ENCODE measurements around the gene PRIMA1.

PRIMA1 gene

DNA sequence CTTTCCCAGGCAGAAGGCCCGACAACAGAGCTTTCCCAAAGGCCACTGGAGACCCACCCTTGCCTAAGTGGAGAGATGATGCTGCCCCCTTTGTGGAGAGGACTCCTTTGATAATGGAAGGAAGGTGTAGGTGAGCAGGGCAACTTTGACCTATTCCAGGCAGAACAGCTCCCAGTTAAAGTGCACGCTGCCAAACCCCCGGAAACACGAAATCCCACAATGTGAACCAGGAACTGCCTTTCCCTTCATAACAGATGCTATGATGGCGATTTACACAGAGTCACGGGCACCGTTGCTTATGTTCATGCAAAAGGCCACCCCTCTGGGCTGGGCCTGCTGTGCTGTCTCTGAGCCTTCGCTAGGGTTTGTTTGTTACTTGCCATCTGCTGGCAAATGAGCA lies 34.6 kb downstream of the PRIMA1 start:
- no peak for DNase-seq (ENCODE audit: low read depth)

DNA sequence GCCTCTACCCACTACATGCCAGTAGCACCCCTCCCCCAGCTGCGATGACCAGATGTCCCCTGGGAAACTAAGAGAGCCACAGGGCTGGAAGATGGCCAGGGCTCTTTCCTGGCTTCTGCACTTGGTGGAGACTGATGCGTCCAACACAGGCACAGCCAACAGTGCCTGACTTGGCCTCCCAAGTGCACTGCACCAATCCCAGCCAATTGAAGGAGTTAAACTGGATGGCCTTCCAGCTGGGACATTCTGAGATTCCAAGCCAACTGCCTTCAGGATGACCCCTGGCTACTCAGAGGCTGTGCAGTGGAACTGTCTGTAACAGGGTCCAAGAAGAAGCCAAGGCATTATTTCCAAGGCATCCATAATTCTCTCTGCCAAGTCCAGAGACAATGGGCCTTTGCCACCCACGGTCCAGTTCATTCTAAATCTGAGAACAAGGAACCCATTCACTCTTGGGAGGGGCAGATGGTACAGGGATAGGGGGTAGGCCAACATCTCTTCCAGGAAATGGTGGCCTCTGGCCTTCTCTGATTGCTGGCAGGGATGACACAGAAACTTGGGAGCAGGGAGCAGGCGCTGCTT lies 35.2 kb downstream of the PRIMA1 start:
- no peak for DNase-seq (ENCODE audit: low read depth)

DNA sequence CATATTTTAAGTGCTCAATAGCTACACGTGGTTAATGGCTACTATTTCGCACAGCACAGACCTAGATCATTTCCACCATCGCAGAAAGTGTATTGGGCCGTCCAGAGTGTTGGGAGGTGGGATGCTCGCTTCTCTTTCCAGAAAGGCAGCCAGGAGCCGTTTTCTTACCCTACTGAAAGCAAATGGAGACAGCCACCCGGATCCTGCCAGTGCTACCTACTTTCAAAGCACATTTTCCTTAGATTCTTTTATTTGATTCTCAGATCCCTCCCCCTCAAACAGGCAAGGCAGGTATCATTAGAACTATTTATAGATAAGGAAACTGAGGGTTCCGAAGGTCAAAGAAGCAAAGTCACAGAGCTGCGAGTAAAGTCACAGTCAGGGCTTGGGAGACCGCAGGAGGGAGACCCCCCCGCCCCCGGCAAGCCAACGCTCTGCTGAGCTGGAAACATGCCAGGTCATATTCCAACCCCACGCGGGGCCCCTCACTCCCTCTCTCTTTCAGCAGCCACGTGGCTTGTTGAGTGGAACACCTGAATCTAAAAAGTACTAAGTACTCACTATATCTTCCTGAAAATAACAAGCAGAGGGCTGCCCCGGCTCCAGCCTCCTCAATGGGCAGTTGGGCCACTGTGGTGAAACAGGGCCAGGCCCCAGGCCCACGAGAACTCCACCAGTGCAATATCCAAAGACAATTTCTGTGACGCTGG lies 36.2 kb downstream of the PRIMA1 start:
- no peak for DNase-seq (ENCODE audit: low read depth)

DNA sequence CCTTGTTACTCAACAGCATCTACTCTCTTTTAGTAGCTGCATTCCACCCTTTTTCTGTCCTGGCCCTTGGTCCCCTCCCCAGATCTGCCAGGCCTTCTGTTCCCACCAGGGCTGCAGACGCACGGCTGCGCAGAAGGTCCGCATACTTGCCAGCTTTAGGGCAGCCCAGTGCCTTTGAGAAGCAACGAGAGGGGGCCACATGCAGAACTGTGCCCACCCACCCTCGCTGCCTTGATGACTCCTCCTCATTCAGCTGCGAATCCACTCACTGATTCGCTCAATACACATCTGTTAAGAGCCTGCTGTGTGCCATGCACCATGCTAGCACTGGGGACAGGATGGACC lies 39.2 kb downstream of the PRIMA1 start:
- DNase-seq (ENCODE audit: low read depth) = no peak

DNA sequence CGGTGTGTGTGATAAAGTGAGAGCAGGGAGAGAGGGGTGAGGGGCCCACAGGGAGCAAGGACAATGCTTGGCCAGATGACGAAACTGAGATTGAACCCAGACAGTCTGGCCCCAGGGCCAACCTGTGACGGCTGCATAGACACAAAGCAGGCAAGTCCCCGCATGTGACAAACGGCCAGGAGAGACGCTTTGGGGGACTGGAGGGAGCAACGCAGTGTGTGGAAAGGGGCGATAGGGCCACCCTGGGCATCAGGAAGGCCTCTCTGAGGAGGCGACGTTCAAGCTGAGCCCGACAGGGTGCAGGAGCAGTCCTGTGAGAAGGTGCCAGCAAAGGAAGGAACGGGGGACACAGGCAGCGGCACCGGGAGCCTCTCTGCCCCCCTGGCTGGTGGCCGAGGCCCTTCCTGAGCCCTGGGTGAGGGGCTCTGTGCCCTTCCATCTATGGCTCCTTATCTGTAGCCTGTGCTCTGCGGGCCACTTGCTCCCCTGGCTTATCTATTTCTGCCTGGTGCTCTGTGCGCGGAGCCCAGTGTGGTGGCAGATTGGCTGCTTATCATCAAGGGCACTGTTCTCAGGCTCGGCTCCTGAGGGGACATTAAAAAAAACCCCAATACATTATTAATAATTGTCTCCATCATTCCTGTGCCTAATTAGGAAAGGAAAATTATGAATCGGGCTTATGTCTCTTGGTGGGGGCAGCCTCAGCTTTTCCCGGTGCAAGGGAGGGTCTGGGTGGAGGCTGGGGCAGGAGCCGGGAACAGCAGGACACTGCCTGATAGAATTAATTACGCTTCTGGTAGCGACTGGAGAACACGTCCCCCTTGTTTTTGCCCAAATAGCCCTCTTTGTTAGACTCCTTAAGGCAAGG lies 39.8 kb downstream of the PRIMA1 start:
- DNase-seq (ENCODE audit: low read depth) = no peak

DNA sequence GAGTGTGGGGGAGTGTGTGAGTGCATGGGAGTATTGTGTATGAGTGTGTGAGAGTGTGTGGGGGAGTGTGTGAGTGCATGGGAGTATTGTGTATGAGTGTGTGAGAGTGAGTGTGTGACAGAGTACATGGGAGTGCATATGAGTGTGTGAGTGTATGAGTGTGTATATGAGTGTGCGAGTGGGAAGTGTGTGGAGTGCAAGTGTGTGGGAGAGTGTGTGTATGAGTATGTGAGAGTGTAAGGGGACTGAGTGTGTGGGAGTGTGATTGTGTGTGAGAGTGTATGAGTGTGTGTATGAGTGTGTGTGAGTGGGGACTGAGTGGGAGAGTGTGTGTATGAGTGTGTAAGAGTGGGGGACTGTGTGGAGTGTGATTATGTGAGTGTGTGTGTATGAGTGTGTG lies 40.7 kb downstream of the PRIMA1 start:
- DNase-seq (ENCODE audit: low read depth) = no peak

DNA sequence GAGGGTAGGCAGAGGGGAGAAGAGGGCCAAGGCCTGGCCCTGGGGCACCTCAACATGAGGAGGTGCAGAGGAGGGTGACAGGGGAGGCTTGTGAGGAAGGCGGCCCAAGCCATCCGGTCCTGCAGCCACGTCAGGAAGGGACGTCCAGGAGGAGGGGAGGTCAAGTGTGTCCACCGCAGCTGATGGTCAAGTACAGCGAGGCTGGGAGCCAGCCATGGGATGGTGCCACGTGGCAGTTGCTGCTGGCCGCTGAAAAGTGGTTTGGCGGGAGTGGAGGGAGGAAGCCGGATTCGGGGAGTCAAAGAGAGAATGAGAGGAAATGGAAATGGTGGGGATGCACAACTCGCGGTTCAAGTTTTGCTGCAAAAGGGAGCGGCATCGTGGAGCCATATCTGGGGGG lies 41.2 kb downstream of the PRIMA1 start:
- no peak for DNase-seq (ENCODE audit: low read depth)

DNA sequence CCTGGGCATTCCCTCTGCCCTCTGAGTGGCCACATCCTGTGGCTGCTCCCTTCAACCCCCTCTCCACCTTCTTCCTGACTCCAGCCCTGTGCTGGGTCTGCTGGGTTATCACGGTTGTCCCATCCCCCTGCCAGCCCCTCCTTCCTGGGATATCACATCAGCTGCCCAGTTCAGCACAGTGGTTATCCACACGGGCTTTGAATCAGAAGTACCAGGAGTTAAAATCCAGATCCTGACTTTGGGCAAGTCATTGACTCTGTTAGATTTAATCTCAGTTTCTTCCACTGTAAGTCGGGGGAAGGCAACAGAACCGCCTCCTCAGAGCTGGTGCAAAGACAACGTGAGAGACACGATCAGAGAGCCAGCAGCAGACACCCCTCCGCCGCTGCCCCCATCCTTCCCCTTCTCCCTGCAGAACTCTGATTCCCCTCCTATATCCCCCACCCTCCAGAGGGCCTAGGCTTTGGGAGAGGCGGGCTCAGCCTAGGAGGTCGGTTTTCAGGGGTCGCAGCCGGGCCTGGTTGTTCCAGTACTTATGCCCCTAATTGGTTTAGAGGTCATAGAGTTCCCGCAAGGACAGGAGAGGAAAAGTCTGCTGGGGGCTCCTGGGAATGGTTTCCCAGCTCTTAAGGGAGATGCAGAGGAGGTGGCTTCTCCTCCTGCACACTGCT lies 42.5 kb downstream of the PRIMA1 start:
- no peak for DNase-seq (ENCODE audit: low read depth)

DNA sequence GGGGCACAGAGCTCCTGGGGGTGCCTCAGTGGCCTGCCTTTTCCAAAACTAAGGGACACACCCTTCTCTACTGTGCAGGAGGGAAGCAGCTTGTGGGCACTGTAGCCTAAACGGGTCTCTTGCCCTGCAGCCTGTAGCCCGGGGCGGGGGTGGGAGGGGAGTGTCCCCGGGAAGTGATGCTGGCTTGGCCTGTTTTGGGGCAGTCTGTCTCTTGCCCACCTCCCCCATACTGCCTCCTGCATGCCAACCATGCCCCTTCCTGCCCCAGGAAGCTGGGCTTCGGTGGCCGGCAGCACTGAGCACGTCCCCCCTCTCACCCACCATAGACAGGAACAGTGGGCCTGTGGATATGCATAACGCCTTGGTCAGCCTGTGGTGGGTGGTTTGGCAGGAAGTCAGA lies 43.4 kb downstream of the PRIMA1 start:
- no peak for DNase-seq (ENCODE audit: low read depth)

DNA sequence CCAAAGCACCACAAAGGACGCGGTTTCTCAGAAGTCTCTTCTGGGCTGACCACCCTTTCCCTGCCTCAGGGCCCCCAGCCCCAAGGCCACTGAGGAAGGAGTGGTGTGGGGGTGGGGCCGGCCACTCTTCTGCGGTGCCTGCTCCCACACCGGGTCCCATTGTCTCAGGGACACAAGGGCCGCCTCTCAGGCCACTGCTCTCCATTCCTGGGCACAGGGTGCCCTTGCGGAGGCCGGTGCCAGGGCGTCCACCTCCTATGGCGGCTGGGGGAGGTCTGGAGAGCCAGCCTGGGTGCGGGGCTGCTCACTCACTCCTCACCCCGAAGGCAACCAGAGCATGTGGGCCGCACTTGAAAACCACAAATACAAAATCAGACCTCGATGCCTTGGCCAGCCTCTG lies 44.1 kb downstream of the PRIMA1 start:
- no peak for DNase-seq (ENCODE audit: low read depth)

DNA sequence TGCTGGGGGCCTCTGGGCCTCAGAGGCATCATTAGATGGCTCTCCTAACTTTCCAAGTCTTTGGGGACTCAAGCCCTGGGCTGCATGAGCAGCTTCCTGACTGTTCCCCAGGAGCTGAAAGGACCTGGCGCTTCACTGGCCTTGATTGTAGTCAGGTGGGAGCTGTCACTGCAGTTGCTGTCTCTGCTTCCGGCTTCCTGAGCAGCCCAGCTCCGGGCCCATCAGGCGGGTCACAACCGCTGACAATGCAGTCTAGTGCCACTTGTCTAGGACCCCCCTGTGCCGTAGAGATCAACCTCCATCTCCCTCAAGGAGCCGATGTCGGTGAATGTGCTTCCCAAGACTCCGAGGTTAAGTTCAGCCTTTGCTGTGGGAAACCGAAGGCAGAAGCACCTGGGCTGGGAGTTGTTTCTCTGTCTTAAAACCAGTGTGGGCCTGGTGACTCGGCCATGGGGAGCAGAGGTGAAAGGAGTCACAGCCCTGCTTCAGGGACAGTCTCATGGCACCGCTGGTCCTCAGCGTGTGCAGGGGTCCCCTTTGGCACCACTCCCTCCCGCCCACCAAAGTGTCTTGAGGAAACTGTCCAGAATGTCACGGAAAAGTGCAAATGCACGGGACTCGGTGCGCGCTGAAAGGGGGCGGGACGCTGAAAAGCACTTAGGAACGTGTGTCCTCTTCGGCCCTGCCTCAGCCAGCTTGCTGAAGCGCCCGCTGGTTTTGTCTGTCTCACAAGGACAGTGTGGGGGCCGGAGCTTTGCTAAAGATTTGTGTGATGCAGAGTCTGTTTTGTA lies 44.8 kb downstream of the PRIMA1 start:
- DNase-seq (ENCODE audit: low read depth) = no peak

DNA sequence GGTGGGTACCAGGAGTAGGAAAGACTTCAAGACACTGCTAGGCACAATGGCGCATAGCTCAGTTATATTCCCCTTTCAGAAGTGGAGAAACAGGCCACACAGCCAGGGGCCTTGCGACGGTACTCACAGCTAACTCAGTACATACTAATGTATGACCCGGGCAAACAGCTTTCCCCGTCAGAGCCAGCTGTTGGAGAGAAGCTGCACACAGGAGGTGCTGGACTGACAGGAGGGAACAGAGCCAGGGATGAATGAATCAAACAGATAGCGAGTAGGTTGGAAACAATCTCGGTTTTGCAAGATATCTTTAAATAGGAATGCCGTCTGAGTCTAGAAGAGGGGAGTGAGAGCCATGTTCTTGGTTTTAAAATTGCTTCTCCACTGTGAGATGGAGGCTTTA lies 45.5 kb downstream of the PRIMA1 start:
- DNase-seq (ENCODE audit: low read depth) = no peak

DNA sequence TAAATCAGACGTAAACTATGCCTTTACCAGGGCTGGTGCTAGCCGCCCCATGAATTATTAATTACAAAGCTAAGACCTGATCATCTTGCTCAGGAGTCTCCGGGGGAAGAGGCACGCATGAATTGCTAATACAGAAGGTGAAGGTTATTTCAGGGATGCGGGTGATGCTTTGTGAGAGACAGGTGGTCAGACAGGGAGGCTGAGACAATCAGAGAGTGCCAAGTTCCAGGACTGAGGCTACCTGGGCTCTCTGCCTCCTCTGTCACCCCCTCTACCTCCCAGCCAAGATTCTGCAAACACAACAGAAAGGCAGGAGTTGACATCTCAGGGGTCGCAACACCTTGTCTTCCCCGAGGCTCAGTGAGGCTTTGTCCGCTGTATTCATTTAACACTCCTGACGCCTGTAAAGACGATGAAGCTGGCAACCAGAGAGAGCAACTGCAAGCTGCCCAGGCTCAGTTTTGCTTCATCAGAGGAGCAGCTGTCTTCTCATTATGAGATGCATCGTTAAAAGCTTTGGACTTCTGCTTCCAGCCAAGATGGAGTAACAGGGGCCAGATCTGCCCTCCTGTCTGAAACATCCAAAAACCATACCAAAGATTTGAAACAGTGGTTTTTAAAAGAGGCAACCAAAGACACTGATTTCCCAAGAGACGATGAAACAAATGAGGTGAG lies 46.6 kb downstream of the PRIMA1 start:
- DNase-seq (ENCODE audit: low read depth) = no peak

DNA sequence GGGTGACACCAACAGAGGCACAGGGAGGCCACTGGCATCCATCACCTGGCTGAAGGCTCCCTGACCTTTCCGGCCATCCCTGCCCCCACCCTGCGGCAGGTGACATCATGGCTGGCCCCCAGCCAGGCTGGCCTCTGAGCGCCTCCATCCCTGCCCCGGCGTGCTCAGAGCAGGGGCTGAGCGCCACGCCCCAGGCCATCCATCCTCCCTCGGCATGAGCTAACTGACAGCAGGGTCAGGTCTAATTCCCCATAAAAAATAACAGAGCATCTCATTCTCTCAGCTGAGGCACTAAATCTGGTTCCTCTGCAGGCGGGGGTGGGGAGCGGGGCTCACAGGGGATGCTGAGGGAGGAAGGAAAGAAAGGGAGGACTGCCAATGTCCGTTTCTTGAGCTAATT lies 50.7 kb downstream of the PRIMA1 start:
- no peak for DNase-seq (ENCODE audit: low read depth)

DNA sequence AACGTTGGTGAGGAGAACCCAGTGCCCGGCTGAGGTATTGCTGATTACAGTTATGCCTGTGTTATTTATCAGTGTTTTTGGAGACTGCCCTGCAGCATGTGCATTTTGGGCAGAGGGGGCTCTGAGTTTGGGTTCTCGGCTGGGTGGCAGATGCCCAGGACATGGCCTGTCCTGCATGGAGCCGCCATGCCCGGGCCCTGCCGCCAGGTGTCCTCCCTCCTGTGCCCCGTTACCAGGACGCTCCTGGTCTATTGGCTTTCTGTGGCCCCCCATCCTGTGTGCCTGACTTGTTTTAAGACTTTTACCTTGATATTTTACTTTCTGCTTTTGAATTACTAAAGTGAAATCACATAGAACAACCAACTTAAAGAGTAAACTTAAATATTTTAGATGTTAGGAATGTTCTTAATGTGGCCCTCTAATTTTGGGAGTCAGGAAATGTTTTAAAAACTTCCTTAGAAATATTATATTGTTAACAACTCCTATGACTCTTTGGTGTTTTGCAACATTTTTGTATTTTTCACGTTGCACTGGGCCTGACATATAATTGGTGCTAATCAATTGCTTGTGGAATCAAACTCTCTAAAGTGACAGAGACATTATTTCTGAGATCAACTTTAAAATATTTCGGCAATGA lies 51.8 kb downstream of the PRIMA1 start:
- no peak for DNase-seq (ENCODE audit: low read depth)

DNA sequence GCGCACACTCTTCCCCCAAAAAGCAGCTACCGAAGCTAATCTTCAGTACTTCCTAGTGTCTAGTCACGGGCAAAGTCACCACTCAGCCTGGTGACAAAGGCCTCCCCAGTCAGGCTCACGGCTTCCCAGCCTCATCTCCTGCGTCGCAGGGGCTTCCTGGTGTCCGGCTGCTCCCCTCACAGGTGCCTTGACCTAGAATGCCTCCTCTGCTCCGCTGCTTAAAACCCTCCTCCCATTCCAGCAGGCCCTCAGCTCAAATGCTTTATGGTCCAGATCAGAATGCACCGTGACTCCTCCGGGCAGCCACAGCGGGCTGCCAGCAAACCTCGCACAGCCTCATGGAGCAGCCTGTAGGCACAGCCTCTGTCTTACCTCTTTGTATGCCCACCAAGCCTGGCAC lies 53.1 kb downstream of the PRIMA1 start:
- no peak for DNase-seq (ENCODE audit: low read depth)

DNA sequence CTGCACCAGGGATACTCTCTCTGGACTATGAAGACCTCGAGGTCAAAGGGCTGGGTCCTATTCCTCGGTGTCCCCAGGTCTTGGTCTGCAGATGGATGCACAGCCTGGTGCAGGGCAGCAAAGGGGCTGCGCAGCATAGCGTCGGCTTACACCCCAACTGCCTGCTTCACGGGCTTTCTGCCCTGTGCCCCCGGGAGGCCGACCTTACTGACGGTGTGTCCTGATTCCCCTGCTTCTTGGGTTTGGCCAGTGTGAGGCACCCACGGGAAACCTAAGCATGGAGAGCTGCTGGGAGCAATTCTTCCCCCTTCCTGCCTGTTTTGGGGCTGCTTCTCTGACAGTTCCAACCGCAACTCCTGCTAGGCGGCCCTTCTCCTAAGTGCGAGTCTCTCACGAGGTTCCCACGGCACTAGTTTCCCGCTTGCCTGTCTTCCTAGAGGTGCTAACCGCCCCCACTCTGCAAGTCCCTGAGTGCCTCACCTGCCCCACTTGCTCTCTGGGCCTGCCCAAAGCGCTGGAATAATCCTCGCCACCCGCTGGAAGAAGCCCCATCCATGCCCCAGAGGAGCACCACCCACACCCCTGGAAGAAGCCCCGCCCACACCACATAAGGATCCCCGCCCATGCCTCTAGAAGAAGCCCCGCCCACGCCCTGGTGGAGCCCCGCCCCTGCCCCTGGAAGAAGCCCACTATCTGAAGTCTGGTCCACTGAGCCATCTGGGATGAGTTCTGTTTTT lies 54.0 kb downstream of the PRIMA1 start:
- DNase-seq (ENCODE audit: low read depth) = no peak

DNA sequence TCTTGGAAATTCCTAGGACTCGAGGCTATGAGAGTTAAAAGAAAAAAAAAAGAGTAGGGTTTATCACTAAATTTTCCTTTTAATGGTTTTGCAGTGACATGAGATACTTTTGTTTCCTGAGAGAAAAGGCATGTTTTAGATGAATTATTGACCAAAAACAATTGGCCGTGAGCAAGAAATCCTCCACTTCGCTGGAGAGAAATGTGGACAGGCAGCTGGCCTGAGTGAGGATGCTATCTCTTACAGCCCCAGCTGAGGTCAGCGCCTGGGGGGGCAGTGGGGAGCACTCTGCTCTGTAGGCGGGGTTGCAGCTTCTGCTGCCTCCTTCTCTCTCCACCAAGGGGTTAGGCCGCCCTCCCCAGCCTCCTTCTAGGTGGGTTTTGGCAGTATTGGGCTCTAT lies 54.7 kb downstream of the PRIMA1 start:
- no peak for DNase-seq (ENCODE audit: low read depth)

DNA sequence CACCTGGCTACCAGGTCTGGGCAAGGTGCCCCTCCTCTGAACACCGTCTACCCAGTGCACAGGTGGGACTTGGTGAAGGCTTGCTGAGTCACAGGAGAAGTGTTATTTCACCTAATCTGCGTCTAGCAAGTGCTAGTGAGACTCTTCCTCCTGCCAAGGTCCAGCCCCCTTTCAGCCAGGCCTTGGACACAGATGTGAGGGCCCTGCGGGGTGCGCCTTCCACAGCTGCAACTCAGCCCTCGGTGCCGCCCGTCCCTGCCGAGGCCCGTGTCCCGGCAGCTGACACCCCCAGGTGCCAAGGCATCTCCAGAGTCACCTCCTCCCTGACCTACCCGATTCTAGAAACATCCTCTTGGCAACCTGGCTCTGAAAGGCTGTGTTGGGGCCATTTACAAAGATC lies 55.1 kb downstream of the PRIMA1 start:
- no peak for DNase-seq (ENCODE audit: low read depth)

DNA sequence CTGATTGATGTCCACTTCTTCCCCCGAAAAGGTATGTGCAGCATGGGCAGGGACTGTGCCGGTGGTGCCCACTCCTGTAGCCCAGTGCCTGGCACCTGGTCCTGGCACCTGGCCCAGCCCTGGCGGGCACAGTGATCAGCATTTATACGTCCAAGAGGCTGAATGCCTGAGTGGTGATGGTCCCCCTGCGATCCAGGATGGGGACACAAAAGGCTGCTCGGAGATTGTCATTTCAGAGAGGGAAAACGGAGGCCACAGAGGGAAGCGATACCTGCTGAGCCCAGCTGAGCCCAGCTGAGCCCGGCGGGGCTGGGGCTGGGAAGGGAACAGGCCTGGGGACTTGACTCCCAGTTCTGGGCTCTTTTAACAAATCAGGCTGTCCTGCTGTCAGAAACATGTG lies 55.8 kb downstream of the PRIMA1 start:
- no peak for DNase-seq (ENCODE audit: low read depth)

Data from HS-5 (cell line).